ENCODE results near the gene CHSY1.

- TF ChIP-seq CTCF (IDR thresholded peaks at IDR 0.05) (no peak), POLR2A (IDR thresholded peaks at IDR 0.05) (no peak)
Measured at GRCh38 chr15:101213570-101213969, 38.3 kb downstream of the CHSY1 start.
